GM12873 (cell line): ENCODE results near the gene LMF1.

Experiments used
- CTCF ChIP-seq: IDR thresholded peaks from 2 replicates; pipeline ENCODE4 v1.5.1; 2012; ENCODE audit warnings: low read depth, mild to moderate bottlenecking, moderate library complexity, low read length, control low read depth; ENCODE audit not compliant: insufficient read depth; ENCODE audit errors: missing control alignments

Gene LMF1

GRCh38 chr16:873889-874288 lies 96.9 kb downstream of the LMF1 start:
- TF ChIP-seq CTCF = no peak

- no peak for TF ChIP-seq CTCF
Observed at GRCh38 chr16:873243-873661, 97.5 kb downstream of the LMF1 start.

GRCh38 chr16:872436-873242 lies 98.1 kb downstream of the LMF1 start:
- TF ChIP-seq CTCF = no peak

GRCh38 chr16:871562-872345 lies 99.0 kb downstream of the LMF1 start:
- no peak for TF ChIP-seq CTCF

- TF ChIP-seq CTCF = no peak
Observed at GRCh38 chr16:870856-871561, 99.8 kb downstream of the LMF1 start.

- no peak for TF ChIP-seq CTCF
Observed at GRCh38 chr16:869823-870641, 100.8 kb downstream of the LMF1 start.
